K562 (cell line): ENCODE measurements around the gene ARG1. TPM values are rescaled to one million over a fixed set of nuclear protein-coding genes. Genes with fewer than 3 reads are reported as not detected.

ENCODE experiments used
- EWSR1 ChIP-seq: fragments of 450-650 bp; IDR thresholded peaks from 2 replicates; pipeline ENCODE4 v1.6.1; 2018; ENCODE audit warnings: borderline replicate concordance, mild to moderate bottlenecking, low read depth, moderate library complexity; ENCODE audit not compliant: partially characterized antibody
- FOXK1 ChIP-seq: sonication (generic); formaldehyde crosslinking; IDR thresholded peaks from 2 replicates; pipeline ENCODE4 v1.8.0; 2022; ENCODE audit warnings: missing genetic modification reagents, mild to moderate bottlenecking, borderline replicate concordance
- GTF2E2 ChIP-seq: fragments of 200-800 bp; sonication (Bioruptor generic); IDR thresholded peaks from 2 replicates; pipeline ENCODE4 v1.6.1; 2016; ENCODE audit warnings: missing genetic modification characterization, missing compliant biosample characterization
- KAT8 ChIP-seq: fragments of 450-650 bp; IDR thresholded peaks from 2 replicates; pipeline ENCODE4 v1.6.1; 2016; ENCODE audit warnings: low read depth, mild to moderate bottlenecking
- NFE2 ChIP-seq: IDR thresholded peaks from 2 replicates; pipeline ENCODE4 v1.6.1; 2014; ENCODE audit warnings: antibody characterized with exemption, low read depth
- RB1 ChIP-seq: fragments of 450-650 bp; IDR thresholded peaks from 2 replicates; pipeline ENCODE4 v1.6.1; 2017; ENCODE audit warnings: low read depth, mild to moderate bottlenecking
- RBBP5 ChIP-seq: fragments of 200-600 bp; sonication (generic); IDR thresholded peaks from 2 replicates; pipeline ENCODE4 v1.6.1; 2012; ENCODE audit warnings: borderline replicate concordance, mild to moderate bottlenecking, low read length, control low read depth, inconsistent platforms; ENCODE audit not compliant: insufficient read depth, poor library complexity, severe bottlenecking
- SMARCC2 ChIP-seq: fragments of 450-650 bp; IDR thresholded peaks from 2 replicates; pipeline ENCODE4 v1.6.1; 2017; ENCODE audit warnings: antibody characterized with exemption, moderate library complexity, mild to moderate bottlenecking, low read depth
- YBX1 ChIP-seq: fragments of 450-650 bp; IDR thresholded peaks from 2 replicates; pipeline ENCODE4 v1.7.1; 2016; ENCODE audit warnings: mild to moderate bottlenecking
- ZFP36 ChIP-seq: fragments of 150-350 bp; IDR thresholded peaks from 2 replicates; pipeline ENCODE4 v1.6.1; 2018; ENCODE audit warnings: low read length, low read depth; ENCODE audit not compliant: partially characterized antibody
- ZFX ChIP-seq: sonication (generic); formaldehyde crosslinking; IDR thresholded peaks from 2 replicates; pipeline ENCODE4 v1.8.0; 2022; ENCODE audit warnings: mild to moderate bottlenecking, missing genetic modification reagents, moderate library complexity
- ZNF217 ChIP-seq: sonication (generic); formaldehyde crosslinking; IDR thresholded peaks from 2 replicates; pipeline ENCODE4 v1.8.0; 2022; ENCODE audit warnings: mild to moderate bottlenecking, missing genetic modification reagents
- ZNF316 ChIP-seq: fragments of 450-650 bp; IDR thresholded peaks from 2 replicates; pipeline ENCODE4 v1.6.1; 2016
- ZNF780A ChIP-seq: fragments of 250-450 bp; sonication (Bioruptor Pico); IDR thresholded peaks from 2 replicates; pipeline ENCODE4 v1.5.0; 2021; ENCODE audit warnings: mild to moderate bottlenecking
- polyA plus RNA-seq, 8 experiments: library from polyadenylated mRNA; depleted of rRNA in 4 of 8; stranded (reverse) in 5 of 8; unstranded in 3 of 8; fragments of >200 nt; fragmentation: Nextera tagmentation in 2 of 8; fragmentation: Illumina TruSeq in 1 of 8; extraction: Ambion mirVana in 2 of 8; extraction: Trizol in 1 of 8; gene quantifications; 2 replicates each; pipeline versions ENCODE4 v1.2.1 to v1.2.3, GENCODE V29; 2011 to 2014; ENCODE audit warnings: inconsistent platforms in 1 of 8, missing spikeins in 1 of 8
- total RNA-seq, 7 experiments: library from RNA; depleted of rRNA in 6 of 7; stranded (reverse); fragments of >200 nt in 6 of 7; fragmentation: Illumina TruSeq in 2 of 7; extraction: Trizol in 2 of 7; gene quantifications; 2 replicates each; pipeline versions ENCODE4 v1.2.1 to v1.2.3, GENCODE V29; 2011 to 2021; ENCODE audit warnings: low replicate concordance in 1 of 7
- TF ChIP-seq, protein P1 (sequence below): fragments of 450-650 bp; formaldehyde crosslinking; IDR thresholded peaks from 2 replicates; pipeline ENCODE4 v1.4.0; 2020; ENCODE audit warnings: mild to moderate bottlenecking, moderate library complexity
- TF ChIP-seq, protein P2 (sequence below): fragments of 250-450 bp; sonication (Bioruptor Pico); IDR thresholded peaks from 2 replicates; pipeline ENCODE4 v1.8.0; 2021; ENCODE audit warnings: borderline replicate concordance, mild to moderate bottlenecking, moderate library complexity; ENCODE audit not compliant: poor library complexity, severe bottlenecking
- TF ChIP-seq, protein P3 (sequence below): fragments of 250-450 bp; sonication (Bioruptor Pico); IDR thresholded peaks from 2 replicates; pipeline ENCODE4 v1.5.0; 2022; ENCODE audit warnings: mild to moderate bottlenecking
- TF ChIP-seq, protein P4 (sequence below): fragments of 250-450 bp; sonication (Bioruptor Pico); IDR thresholded peaks from 2 replicates; pipeline ENCODE4 v1.8.0; 2021; ENCODE audit warnings: mild to moderate bottlenecking, moderate library complexity
- TF ChIP-seq, protein P5 (sequence below): fragments of 450-650 bp; IDR thresholded peaks from one replicate; pipeline ENCODE4 v1.6.1; 2018; ENCODE audit warnings: mild to moderate bottlenecking, moderate library complexity; ENCODE audit not compliant: partially characterized antibody

The ARG1 gene
- total and polyA plus RNA-seq, 9 of the 15 experiments (the other 6 are each of a cell fraction or from before 2014, with no cell fraction given): 0.03 to 0.20 (median 0.08) TPM; not detected in 3

DNA sequence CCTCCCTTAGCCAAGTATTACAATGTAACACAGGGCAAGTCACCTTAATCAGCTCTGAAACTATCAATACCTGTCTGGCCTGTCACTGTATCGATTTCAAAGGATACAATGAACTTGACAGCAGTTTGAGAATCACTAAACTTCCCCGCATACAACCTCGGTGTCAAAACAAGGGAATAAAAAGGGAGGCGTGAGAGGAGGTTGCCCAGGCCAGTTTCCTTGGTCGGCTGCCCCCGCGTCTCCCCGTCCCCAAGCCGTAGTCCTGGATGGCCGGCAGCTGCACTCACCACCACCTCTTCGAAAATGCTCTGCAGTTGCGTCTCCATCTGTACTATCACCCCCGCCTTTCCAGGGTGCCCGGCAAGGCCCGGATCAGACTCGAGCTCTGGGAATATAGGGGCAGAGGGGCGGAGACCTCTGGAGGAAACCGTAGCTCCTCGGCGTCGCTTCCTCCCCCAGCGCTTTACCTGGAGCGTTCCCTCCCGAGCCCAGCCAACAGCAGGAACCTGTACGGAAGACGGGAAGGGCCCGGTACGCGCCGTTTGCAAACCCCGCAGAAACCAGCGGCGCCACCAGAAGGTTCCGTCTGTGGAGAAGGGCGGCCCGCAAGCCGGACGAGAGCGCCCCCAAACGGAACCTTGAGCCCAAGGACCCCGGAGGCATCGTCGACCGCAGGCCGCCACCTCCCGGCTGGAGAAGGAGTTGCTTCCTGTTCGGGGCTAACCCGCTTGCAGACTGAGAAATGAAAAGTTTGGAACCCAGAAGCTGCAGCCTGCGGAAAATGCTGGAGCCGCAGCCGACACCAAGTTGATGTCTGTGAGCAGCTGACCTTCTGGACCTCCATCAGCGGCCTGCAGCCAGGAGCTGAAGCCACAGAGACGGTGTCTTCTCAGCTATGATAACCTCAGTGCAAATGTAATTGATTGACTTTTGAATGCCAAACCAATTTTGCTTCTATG lies 55.0 kb downstream of the ARG1 start, which contains the start of gene MED23 (continued):
- TF ChIP-seq EWSR1 (no peak), GTF2E2 (tag) (no peak), ZFP36 (peak; percentile 35), ZNF780A (CRISPR knock-in tag) (no peak), RB1 (peak; percentile 99), ZFX (CRISPR knock-in tag) (peak; percentile 81), YBX1 (no peak), ZNF316 (no peak), NFE2 (no peak), ZNF217 (CRISPR knock-in tag) (no peak), FOXK1 (CRISPR knock-in tag) (0 out of 2 replicates have a peak, but pooled peaks have one; percentile 74), KAT8 (no peak), SMARCC2 (no peak; the same call in 1 of the 2 replicates), RBBP5 (peak; percentile 97)
- TF ChIP-seq, protein P1, sequence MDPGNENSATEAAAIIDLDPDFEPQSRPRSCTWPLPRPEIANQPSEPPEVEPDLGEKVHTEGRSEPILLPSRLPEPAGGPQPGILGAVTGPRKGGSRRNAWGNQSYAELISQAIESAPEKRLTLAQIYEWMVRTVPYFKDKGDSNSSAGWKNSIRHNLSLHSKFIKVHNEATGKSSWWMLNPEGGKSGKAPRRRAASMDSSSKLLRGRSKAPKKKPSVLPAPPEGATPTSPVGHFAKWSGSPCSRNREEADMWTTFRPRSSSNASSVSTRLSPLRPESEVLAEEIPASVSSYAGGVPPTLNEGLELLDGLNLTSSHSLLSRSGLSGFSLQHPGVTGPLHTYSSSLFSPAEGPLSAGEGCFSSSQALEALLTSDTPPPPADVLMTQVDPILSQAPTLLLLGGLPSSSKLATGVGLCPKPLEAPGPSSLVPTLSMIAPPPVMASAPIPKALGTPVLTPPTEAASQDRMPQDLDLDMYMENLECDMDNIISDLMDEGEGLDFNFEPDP (CRISPR knock-in tag): no peak
- TF ChIP-seq, protein P2, sequence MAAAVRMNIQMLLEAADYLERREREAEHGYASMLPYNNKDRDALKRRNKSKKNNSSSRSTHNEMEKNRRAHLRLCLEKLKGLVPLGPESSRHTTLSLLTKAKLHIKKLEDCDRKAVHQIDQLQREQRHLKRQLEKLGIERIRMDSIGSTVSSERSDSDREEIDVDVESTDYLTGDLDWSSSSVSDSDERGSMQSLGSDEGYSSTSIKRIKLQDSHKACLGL (CRISPR knock-in tag): no peak
- TF ChIP-seq, protein P3, sequence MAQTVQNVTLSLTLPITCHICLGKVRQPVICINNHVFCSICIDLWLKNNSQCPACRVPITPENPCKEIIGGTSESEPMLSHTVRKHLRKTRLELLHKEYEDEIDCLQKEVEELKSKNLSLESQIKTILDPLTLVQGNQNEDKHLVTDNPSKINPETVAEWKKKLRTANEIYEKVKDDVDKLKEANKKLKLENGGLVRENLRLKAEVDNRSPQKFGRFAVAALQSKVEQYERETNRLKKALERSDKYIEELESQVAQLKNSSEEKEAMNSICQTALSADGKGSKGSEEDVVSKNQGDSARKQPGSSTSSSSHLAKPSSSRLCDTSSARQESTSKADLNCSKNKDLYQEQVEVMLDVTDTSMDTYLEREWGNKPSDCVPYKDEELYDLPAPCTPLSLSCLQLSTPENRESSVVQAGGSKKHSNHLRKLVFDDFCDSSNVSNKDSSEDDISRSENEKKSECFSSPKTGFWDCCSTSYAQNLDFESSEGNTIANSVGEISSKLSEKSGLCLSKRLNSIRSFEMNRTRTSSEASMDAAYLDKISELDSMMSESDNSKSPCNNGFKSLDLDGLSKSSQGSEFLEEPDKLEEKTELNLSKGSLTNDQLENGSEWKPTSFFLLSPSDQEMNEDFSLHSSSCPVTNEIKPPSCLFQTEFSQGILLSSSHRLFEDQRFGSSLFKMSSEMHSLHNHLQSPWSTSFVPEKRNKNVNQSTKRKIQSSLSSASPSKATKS: no peak
- TF ChIP-seq, protein P4, sequence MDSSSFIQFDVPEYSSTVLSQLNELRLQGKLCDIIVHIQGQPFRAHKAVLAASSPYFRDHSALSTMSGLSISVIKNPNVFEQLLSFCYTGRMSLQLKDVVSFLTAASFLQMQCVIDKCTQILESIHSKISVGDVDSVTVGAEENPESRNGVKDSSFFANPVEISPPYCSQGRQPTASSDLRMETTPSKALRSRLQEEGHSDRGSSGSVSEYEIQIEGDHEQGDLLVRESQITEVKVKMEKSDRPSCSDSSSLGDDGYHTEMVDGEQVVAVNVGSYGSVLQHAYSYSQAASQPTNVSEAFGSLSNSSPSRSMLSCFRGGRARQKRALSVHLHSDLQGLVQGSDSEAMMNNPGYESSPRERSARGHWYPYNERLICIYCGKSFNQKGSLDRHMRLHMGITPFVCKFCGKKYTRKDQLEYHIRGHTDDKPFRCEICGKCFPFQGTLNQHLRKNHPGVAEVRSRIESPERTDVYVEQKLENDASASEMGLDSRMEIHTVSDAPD (CRISPR knock-in tag): no peak
- TF ChIP-seq, protein P5, sequence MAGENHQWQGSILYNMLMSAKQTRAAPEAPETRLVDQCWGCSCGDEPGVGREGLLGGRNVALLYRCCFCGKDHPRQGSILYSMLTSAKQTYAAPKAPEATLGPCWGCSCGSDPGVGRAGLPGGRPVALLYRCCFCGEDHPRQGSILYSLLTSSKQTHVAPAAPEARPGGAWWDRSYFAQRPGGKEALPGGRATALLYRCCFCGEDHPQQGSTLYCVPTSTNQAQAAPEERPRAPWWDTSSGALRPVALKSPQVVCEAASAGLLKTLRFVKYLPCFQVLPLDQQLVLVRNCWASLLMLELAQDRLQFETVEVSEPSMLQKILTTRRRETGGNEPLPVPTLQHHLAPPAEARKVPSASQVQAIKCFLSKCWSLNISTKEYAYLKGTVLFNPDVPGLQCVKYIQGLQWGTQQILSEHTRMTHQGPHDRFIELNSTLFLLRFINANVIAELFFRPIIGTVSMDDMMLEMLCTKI: no peak
